ENCODE measurements around the gene TMC8. TPM values are rescaled to one million over a fixed set of nuclear protein-coding genes. Genes with fewer than 3 reads are reported as not detected.
A peak's percentile ranks its signal among the peaks of the same experiment; 100 is the strongest.

Gene TMC8
- total RNA-seq, 2 experiments from 2014 or later = 134 to 140 TPM

DNA sequence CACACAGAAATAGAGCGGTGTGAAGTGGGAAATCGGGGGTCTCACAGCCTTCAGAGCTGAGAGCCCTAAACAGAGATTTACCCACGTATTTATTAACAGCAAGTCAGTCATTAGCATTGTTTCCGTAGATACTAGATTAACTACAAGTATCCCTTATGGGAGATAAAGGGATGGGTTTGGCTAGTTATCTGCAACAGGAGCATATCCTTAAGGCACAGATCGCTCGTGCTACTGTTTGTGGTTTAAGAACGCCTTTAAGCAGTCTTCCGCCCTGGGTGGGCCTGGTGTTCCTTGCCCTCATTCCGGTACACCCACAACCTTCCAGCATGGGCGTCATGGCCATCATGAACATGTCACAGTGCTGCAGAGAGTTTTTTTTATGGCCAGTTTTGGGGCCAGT is 29.0 kb upstream of the TMC8 start:
- H3K27me3 Mint-ChIP-seq = no peaks in the 10 kb centered on the region
- H3K27ac Mint-ChIP-seq = no peak overlapping the region
- DNase-seq = no peak
- ChIA-PET CTCF (no interaction called here), POLR2A (no interaction called here)
- H3K36me3 Mint-ChIP-seq = peaks cover 17% of the 10 kb centered on the region
- H3K9me3 Mint-ChIP-seq = no peaks in the 10 kb centered on the region
- no peaks in the 10 kb centered on the region for H3K4me1 Mint-ChIP-seq (ENCODE audit: low read depth)
- no peak overlapping the region for H3K4me3 Mint-ChIP-seq
- intact Hi-C loops (cut with micrococcal nuclease) = no loop called here

DNA sequence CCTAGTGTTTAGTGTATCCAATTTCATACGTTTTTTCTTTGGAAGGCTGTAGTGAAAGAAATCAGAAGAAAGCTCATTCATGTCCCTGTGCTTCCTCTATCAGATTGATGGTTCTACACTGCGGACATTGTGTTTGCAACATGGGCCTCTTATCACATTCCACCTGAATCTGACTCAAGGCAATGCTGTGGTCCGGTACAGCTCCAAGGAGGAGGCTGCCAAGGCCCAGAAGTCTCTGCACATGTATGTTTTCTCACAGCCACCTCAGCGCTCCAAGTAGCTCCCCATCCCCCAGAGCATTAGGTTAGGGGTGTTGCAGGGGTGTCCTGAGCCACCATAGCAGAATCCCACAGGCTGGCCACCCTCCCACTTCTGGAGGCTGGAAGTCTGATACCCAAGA is 27.3 kb upstream of the TMC8 start:
- Mint-ChIP-seq H3K27ac (no peak overlapping the region), H3K4me3 (no peak overlapping the region), H3K27me3 (no peaks in the 10 kb centered on the region), H3K9me3 (no peaks in the 10 kb centered on the region), H3K36me3 (peaks cover 19% of the 10 kb centered on the region), H3K4me1 (ENCODE audit: low read depth) (peaks cover 12% of the 10 kb centered on the region)
- POLR2A ChIA-PET = no interaction called here
- intact Hi-C loops (cut with micrococcal nuclease) = no loop called here
- CTCF ChIA-PET = no interaction called here
- no peak for DNase-seq

DNA sequence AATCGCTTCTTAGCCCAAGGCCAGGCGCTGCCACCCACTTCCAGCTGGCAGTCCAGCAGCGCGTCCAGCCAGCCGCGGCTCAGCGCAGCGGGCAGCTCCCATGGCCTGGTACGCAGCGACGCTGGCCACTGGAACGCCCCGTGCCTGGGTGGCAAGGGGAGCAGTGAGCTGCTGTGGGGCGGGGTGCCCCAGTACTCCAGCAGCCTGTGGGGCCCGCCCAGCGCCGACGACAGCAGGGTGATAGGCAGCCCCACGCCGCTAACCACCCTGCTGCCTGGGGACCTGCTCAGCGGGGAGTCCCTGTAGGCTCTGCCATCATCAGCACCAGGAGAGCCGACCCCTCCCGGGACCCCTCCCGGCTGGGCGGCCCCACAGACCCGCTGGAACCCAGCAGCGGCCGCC is 26.0 kb upstream of the TMC8 start:
- DNase-seq = no peak
- H3K27me3 Mint-ChIP-seq = no peaks in the 10 kb centered on the region
- H3K4me1 Mint-ChIP-seq (ENCODE audit: low read depth) = peaks cover 14% of the 10 kb centered on the region
- no peak overlapping the region for H3K27ac Mint-ChIP-seq
- H3K4me3 Mint-ChIP-seq = no peak overlapping the region
- POLR2A ChIA-PET = no interaction called here
- CTCF ChIA-PET = no interaction called here
- no peaks in the 10 kb centered on the region for H3K9me3 Mint-ChIP-seq
- peaks cover 16% of the 10 kb centered on the region for H3K36me3 Mint-ChIP-seq
- intact Hi-C loops (cut with micrococcal nuclease) = no loop called here

DNA sequence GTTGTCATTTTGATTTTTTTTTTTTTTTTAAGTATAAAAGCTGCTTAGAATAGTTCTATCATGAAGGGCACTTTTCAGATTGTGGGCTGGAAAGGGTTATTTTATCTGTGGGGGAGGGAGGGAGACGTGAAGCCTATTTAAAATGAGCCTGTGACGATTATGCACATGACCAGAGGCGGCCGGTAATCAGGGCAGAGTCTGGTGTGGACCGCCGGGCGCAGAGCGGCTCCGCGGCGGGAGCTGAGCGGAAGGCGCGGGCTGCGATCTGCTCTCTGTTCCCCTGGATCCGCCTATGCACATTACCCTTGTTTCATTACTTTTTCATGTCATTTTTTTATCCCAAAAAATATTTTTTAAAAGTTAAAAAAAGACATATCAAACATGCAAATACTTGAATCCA is 25.5 kb upstream of the TMC8 start:
- H3K4me1 Mint-ChIP-seq (ENCODE audit: low read depth) = peaks cover 14% of the 10 kb centered on the region
- H3K4me3 Mint-ChIP-seq = no peak overlapping the region
- ChIA-PET POLR2A (no interaction called here), CTCF (no interaction called here)
- no peak overlapping the region for H3K27ac Mint-ChIP-seq
- intact Hi-C loops (cut with micrococcal nuclease) = no loop called here
- peaks cover 12% of the 10 kb centered on the region for H3K36me3 Mint-ChIP-seq
- H3K27me3 Mint-ChIP-seq = no peaks in the 10 kb centered on the region
- no peaks in the 10 kb centered on the region for H3K9me3 Mint-ChIP-seq
- no peak for DNase-seq

DNA sequence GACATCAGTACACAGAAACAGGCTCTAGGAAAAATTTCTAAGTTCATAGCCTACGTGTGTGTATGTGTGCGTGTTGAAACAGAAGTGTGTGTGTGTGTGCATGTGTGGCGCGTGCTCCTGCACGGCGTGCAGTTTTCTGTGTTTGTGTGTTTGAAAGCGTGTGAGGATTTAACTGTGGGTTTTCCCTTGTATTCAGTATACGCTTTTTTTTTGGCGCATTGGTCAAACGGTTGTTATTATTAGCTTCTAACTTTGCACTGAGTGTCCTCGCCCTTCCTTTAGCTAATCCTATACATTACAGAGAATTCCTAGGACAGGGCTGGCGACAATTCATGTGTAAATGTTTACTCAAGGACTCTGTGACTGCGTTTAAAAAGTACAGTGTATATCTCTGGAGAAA is 25.0 kb upstream of the TMC8 start:
- no peaks in the 10 kb centered on the region for H3K9me3 Mint-ChIP-seq
- H3K27ac Mint-ChIP-seq = no peak overlapping the region
- intact Hi-C loops (cut with micrococcal nuclease) = no loop called here
- peaks cover 15% of the 10 kb centered on the region for H3K36me3 Mint-ChIP-seq
- DNase-seq = no peak
- no peak overlapping the region for H3K4me3 Mint-ChIP-seq
- CTCF ChIA-PET = no interaction called here
- no peaks in the 10 kb centered on the region for H3K27me3 Mint-ChIP-seq
- peaks cover 14% of the 10 kb centered on the region for H3K4me1 Mint-ChIP-seq (ENCODE audit: low read depth)
- POLR2A ChIA-PET = no interaction called here

DNA sequence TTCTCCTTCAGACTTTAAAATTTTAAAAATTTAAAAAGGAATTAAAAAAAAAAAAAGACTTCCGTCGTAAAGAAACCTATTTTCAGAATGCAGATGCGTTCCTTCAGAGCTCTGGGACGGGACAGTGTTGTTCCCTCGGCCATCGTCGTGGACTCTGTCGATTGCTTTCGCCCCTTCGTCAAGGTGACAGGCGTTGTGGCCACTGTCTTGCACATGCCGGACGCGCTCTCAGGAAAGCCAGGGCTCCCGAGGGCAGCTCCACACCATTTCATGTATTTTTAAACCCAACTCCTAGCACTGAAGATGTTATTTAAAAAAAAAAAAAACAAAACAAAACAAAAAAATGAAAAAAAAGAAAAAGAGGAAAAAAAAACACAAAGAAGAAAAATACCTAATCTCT is 24.4 kb upstream of the TMC8 start:
- peaks cover 19% of the 10 kb centered on the region for H3K36me3 Mint-ChIP-seq

DNA sequence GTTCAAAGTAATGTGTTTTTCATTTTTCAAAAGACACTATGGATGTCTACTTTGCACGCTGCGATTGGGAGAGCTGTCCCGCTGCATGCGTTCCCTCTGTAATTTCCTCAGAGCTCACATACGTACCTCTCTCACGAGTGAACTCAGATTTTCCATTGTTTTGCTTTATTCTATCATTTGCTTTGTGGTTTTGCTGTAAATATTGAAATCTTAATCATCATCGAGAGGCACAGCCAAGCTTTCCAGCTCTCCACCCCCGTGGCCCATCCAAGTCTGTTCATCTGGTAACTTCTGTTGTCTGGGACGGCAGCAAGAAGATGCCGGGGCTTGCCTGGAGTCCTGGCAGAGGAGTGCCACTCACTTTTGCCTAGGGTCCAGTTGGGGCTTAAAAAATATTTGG is 23.1 kb upstream of the TMC8 start:
- Mint-ChIP-seq H3K4me1 (ENCODE audit: low read depth) (peaks cover 16% of the 10 kb centered on the region), H3K27me3 (no peaks in the 10 kb centered on the region), H3K9me3 (no peaks in the 10 kb centered on the region), H3K4me3 (no peak overlapping the region), H3K27ac (peak overlapping the region; percentile 67), H3K36me3 (peaks cover 23% of the 10 kb centered on the region)
- intact Hi-C loops (cut with micrococcal nuclease) = no loop called here
- CTCF ChIA-PET = interaction anchor here (0.6 to 0.7 kb wide), 2 partner anchors 69 to 85 kb away, joined by 3 read pairs; no protein-coding TSS in a partner anchor
- peak; percentile 40 for DNase-seq
- POLR2A ChIA-PET = no interaction called here

More for the DNA sequence above, 24.4 kb upstream of the TMC8 start:
- H3K27ac Mint-ChIP-seq = no peak overlapping the region
- intact Hi-C loops (cut with micrococcal nuclease) = no loop called here
- DNase-seq = no peak
- ChIA-PET CTCF (interaction anchor here (0.6 kb wide), 1 partner anchor 236 kb away, joined by 4 read pairs; no protein-coding TSS in a partner anchor), POLR2A (no interaction called here)
- H3K27me3 Mint-ChIP-seq = no peaks in the 10 kb centered on the region
- H3K4me1 Mint-ChIP-seq (ENCODE audit: low read depth) = peaks cover 14% of the 10 kb centered on the region
- no peak overlapping the region for H3K4me3 Mint-ChIP-seq
- no peaks in the 10 kb centered on the region for H3K9me3 Mint-ChIP-seq

DNA sequence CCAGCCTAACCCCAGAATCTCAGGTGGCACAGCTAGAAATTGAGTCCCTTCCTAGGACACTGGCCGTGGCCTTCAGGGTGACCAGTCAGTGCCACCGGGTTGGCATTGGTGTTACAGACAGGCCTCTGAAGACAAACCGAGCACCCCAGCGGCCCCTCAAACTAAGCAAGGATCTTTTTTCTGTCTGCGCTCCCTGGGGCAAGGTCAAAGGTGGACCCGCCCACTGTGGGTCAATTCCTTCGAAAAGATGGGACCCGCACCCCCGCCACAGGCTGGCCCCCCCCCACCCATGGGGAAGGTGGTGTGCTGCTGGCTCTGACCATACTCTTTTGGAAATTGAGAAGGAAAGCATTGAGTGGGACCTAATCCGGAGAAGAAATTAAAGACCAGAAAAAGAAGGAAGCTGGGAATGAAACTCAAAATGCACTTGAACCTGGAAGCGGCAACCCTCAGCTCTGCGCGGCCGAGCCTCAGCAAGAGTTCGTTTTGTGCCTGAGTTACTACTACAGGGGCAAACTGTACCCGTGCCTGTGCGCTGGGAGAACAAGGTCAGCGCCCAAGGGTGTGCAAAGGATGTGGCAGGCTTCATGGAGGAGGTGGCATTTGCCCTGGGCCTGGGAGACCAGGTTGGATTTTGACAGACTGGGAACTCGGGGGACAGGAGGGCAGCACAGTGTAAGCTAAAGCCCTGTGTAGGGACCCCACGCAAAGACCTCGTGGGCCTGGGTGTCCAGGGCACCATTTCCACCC is 22.4 kb upstream of the TMC8 start:
- CTCF ChIA-PET = interaction anchor here (0.5 kb wide), 1 partner anchor 29 kb away, joined by 3 read pairs; no protein-coding TSS in a partner anchor
- H3K4me3 Mint-ChIP-seq = no peak overlapping the region
- H3K36me3 Mint-ChIP-seq = peaks cover 28% of the 10 kb centered on the region
- no peak for DNase-seq
- intact Hi-C loops (cut with micrococcal nuclease) = no loop called here
- no peaks in the 10 kb centered on the region for H3K27me3 Mint-ChIP-seq
- H3K9me3 Mint-ChIP-seq = no peaks in the 10 kb centered on the region
- H3K27ac Mint-ChIP-seq = peak overlapping the region; percentile 67
- peaks cover 22% of the 10 kb centered on the region for H3K4me1 Mint-ChIP-seq (ENCODE audit: low read depth)
- POLR2A ChIA-PET = no interaction called here

DNA sequence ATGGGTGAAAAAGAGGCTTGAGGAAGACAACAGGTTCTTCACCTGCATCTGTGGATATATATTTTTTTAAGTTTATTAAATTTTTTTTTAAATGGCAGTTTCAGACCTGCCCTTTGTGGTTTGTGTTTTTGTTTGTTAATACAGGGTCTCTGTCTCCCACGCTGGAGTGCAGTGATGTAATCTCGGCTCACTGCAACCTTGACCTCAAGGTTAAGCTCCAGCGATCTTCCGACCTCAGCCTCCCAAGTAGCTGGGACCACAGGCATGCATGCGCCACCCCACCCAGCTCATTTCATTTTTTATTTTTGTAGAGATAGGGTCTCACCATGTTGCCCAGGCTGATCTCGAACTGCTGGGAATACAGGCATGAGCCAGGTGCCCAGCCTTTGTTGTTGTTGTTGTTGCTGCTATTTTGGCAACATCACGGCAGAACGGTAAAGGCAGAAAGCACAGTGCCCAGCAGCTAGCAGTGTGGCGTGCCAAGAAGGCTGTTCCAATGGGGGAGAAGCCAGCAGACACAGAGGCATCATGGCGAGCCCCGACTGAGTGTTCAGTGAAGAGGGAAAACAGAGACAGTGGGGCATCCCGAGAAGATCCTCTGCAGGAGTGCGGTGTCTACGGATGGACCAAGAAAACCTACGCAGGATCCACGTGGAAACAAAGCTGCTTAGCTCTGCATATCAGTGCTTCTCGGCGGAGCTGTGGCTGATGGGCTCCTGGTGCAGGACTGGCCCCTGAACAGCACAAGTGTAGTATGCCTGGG is 21.7 kb upstream of the TMC8 start:
- POLR2A ChIA-PET = no interaction called here
- Mint-ChIP-seq H3K4me3 (no peak overlapping the region), H3K27me3 (no peaks in the 10 kb centered on the region), H3K27ac (no peak overlapping the region), H3K9me3 (no peaks in the 10 kb centered on the region), H3K36me3 (peaks cover 34% of the 10 kb centered on the region), H3K4me1 (ENCODE audit: low read depth) (peaks cover 29% of the 10 kb centered on the region)
- intact Hi-C loops (cut with micrococcal nuclease) = no loop called here
- DNase-seq = no peak
- CTCF ChIA-PET = no interaction called here

DNA sequence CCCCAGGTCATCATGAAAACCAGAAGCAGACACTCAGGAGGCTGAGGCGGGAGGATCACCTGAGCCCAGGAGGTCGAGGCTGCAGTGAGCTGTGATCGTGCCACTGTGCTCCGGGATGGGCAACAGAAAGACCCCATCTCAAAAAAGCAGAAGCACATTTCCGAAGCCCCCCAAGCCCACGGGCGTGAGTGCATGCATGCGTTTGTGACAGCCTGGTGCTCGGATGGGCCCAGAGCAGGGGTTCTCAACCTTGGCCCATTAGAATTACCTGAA is 21.1 kb upstream of the TMC8 start:
- Mint-ChIP-seq H3K4me3 (no peak overlapping the region), H3K4me1 (ENCODE audit: low read depth) (peaks cover 35% of the 10 kb centered on the region), H3K9me3 (no peaks in the 10 kb centered on the region), H3K27ac (no peak overlapping the region), H3K27me3 (no peaks in the 10 kb centered on the region), H3K36me3 (peaks cover 39% of the 10 kb centered on the region)
- POLR2A ChIA-PET = no interaction called here
- CTCF ChIA-PET = interaction anchor here (0.7 kb wide), 1 partner anchor 63 kb away, joined by 3 read pairs; no protein-coding TSS in a partner anchor
- DNase-seq = no peak
- intact Hi-C loops (cut with micrococcal nuclease) = no loop called here

DNA sequence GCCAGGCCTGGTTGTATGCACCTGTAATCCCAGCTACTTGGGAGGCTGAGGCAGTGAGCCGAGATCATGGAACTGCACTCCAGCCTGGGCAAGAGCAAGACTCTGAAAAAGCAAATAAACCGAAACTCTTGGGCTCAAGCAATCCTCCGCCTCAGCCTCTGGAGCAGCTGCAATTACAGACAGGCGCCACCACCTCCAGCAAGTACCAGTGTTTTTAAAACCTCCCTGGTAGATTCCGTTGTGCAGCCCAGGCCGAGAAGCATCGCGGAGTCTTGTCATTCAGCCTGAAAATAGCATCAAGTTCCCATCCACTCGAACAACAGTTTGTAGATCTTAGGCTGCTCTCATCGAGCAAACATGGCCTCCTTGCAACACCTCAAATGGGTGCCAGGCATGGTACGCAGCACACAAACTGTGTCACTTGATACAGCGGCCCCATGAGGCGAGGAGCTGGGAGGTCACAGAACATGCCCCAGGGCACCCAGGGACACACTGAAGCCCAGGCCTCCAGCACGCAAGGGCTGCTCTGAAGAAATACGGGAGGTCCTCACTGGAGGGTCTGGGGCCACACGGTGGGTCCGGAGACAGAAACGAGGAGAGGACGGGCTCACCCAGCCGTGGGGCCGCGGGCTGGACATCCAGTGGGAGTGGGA is 20.1 kb upstream of the TMC8 start:
- intact Hi-C loops (cut with micrococcal nuclease) = no loop called here
- ChIA-PET CTCF (interaction anchor here (1.3 kb wide), 2 partner anchors 76 to 141 kb away, joined by 4 to 5 read pairs; no protein-coding TSS in a partner anchor), POLR2A (no interaction called here)
- Mint-ChIP-seq H3K27me3 (no peaks in the 10 kb centered on the region), H3K4me3 (no peak overlapping the region), H3K27ac (peak overlapping the region; percentile 45), H3K4me1 (ENCODE audit: low read depth) (peaks cover 38% of the 10 kb centered on the region), H3K36me3 (peaks cover 39% of the 10 kb centered on the region), H3K9me3 (no peaks in the 10 kb centered on the region)
- DNase-seq = no peak

DNA sequence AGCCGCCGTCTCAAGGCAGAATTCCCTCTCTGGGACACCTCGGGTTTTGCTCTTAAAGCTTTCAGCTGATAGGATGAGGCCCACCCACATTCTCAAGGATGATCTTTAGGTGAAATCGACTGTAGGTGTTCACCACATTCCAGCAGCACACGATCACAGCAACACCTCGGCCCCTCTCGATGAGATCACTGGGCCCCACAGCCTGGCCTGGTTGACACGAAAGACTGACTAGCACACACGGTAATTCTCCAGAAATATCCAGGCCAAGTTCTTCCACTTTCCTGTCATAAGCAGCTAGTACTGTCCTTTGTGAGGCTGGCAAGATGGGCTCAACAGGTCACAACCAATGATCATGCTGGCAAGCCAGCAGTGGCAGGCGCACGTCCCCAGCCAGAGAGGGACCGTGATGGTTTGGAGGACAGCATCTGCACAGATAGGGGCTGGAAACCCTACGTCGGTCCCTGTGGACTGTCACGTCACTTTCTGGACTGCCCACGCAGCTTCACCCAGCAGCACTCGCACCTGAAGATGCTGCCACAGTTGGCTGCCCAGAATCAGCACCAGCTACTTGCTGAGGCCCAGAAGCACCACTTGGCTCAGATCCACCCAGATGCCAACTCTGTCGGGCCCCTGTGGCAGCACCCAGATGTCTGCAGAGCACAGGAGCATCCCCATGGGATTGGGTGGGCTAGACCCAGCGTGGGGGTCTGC is 19.4 kb upstream of the TMC8 start:
- ChIA-PET CTCF (interaction anchor here (1.3 to 3.2 kb wide), 4 partner anchors 19 to 140 kb away, joined by 4 to 16 read pairs (median 10); partner anchors contain the start of gene TMC8), POLR2A (interaction anchor here (0.8 to 1.6 kb wide), 2 partner anchors 13 to 24 kb away, joined by 3 read pairs; no protein-coding TSS in a partner anchor)
- Mint-ChIP-seq H3K27ac (peak overlapping the region; percentile 51), H3K36me3 (peaks cover 39% of the 10 kb centered on the region), H3K9me3 (no peaks in the 10 kb centered on the region), H3K27me3 (no peaks in the 10 kb centered on the region), H3K4me1 (ENCODE audit: low read depth) (peaks cover 38% of the 10 kb centered on the region), H3K4me3 (no peak overlapping the region)
- DNase-seq = no peak
- intact Hi-C loops (cut with micrococcal nuclease) = no loop called here
